GM18870 (cell line): ENCODE data around the gene ITGB7.

ENCODE experiments used
- ATAC-seq: cut with Tn5 transposase; IDR thresholded peaks from one replicate; pipeline ENCODE4 v1.9.1; 2021; ENCODE audit warnings: moderate library complexity; ENCODE audit not compliant: unreplicated experiment

Gene ITGB7

DNA sequence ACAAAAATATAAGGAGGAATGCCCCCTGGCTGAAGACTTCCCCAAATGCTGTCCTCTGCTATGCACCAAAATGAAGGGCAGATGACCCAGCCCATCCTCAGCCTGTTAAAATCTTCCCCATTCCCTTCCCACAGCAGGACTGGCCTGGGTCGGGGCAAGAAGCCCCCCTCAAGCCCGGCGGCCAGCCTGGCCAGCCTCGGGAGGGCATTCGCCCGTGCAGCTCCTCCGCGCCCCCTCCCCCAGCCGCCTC is 24.5 kb upstream of the ITGB7 start:
- ATAC-seq = no peak

DNA sequence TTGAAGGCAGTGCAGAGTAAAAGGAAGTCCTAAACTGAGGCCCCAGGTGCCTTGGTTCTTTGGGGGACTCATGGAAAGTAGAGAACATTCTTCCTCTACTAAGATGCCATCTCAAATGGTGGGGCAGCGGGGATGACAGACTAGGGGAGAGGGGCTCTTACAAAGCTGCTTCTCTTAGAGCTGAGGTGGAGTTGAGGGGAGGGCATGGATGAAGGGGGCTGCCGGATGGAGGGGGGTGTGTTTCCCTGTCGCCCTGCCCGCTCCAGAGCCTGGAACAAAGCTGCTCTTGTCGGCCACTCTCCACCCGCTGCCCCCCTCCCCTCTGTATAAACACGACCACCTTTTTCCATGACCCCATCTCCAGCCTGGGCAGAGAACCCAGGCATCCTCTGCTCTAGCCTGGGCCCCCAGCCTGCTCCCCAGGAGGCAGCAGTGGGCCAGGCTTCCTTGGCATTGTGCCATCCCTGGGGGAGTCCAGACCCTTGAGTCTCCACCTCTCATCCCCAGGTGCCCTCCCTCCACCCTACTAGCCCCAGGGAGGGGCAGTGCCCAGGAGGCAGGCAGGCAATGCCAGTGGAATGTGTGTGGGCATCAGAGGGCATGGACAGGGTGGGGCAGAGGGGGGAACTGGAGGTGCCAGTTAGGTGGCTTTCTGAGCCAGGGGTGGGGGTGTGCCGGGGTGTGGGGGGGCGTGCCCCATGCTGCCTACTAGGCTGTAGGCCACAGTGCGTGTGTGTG is 23.2 kb upstream of the ITGB7 start:
- ATAC-seq = no peak

DNA sequence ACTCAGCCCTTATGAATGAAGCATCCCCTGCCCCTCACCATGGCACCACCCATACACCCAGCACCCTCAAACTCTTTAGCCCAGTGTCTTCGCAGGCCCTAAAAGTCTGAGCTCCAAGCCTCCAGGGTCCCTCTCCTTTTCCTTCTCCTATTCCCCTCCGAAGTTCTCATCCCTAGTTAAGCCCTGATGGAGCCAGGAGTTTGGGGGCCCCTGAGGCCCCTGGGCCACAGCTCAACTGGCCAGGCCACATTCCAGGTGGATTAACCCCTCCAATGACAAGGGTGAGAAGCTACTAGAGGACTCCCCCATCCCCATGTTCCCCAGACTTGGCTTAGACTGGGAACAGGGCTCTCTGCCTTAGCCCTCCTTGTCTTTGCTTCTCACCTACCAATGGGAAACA is 22.4 kb upstream of the ITGB7 start:
- no peak for ATAC-seq

DNA sequence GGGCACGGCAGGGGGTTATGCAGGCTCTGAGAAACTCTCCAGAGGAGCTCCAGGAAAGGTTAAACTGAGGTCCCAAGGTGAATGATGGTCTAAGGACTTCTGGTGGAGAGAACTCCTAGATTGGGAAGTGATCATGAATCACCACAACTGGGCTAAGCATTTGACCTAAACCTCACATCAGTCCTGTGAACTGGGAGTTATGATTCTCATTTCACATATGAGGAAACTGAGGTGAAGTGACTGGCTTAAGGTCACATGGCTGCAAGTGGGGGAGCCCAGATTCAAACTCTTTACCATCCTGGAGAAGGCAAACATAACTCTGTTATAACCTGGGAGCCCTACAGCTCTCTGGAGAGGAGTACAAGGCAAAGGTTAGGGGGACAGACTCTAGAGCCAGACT is 20.8 kb upstream of the ITGB7 start:
- ATAC-seq = no peak

DNA sequence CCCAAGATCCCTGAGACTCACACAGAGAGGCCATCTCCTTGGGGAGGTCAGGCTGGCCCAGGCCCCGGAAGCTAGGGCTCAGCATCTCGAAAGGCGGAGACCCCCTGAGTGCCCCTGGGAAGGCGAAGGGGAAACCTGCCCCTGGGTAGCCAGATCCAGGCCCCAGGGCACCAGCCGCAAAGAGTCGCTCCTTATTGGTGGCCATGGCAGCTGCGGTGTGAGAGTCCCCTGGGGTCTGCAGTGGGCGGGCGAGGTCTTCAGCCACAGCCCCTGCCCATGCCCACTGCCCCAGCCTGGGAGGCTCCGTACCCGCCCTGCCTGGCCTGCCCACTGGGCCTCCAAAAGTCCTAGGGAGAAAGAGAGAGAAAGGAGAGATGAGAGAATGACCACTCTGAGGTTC is 20.3 kb upstream of the ITGB7 start:
- no peak for ATAC-seq

DNA sequence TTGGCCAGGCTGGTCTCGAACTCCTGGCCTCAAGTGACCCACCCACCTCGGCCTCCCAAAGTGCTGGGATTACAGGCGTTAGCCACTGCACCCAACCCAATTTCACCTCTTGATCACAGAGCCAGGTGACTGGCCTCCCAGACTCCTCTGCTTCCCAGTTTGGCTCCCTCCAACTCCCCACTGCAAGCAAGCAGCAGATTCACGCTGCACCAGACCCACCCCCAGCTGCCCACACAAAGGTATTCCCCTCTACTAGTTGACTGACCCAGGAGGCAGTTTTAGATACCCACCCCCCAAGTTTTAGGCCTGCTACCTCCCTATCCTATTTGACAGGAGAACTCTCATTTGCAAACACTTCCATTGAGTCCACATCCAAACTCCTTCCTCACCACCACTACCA is 19.8 kb upstream of the ITGB7 start:
- no peak for ATAC-seq

DNA sequence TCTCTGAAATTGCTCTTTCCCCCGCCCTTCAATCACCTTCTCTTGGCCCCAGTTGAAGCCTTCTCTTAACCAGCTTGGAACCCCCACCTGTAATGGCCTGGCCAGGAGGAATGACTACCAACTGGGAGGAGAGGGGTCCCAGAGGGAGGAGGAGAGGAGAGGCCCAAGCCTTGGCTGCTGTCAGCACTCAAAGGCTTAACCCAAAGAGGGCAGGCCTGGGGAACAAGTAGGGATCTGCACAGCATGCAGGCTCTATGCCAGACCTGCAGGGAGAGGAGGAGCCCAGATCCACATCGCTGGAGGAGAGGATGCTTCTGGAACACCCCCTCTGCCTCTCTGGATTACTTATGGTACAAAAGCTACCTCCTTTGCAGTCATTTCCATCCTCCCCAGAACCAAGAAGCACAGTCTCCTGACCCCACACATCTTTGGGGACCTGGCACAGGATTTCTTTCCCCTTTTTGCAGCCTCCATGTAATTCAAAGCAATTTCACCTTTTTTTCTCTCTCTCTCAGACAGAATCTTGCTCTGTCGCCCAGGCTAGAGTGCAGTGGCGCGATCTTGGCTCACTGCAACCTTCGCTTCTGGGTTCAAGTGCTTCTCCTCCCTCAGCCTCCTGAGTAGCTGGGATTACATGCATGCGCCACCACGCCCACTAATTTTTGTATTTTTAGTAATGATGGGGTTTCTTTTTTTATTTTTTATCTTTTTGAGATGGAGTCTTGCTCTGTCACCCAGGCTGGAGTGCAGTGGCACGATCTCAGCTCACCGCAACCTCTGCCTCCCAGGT is 18.8 kb upstream of the ITGB7 start:
- ATAC-seq = no peak

DNA sequence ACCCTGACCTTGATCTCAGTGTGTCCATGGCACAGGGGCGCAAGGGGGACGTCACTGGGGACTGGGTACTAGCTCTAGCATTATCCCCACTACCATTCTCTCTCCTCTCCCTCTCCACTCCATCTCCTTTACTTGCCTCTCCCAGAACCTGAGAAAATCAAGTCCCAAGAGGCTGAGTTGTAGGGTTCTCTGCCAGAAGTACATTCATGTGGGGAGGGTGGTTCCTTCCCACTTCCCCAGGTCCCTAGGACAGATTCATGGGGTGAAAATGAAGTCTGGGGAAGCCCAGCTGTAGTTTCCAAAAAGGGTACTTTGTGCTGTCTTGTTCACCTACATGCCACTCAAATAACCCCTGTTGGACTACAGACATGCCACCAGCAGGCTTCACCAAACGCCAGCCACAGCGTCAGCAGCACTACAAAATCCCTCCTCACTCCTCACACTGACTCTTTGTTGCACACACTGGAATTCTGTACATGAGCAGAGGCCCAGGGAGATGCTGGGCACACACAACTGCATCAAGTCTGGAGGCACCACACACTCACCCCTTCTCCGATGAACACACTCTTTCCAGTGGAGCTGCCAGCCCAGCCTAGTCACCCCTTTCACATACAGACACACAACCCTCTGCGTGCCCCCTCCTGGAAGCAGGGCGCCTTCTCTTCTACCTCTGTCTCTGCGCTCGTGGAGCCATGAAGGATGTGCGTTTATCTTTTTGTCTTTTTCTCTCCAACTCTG is 18.0 kb upstream of the ITGB7 start:
- ATAC-seq = no peak

DNA sequence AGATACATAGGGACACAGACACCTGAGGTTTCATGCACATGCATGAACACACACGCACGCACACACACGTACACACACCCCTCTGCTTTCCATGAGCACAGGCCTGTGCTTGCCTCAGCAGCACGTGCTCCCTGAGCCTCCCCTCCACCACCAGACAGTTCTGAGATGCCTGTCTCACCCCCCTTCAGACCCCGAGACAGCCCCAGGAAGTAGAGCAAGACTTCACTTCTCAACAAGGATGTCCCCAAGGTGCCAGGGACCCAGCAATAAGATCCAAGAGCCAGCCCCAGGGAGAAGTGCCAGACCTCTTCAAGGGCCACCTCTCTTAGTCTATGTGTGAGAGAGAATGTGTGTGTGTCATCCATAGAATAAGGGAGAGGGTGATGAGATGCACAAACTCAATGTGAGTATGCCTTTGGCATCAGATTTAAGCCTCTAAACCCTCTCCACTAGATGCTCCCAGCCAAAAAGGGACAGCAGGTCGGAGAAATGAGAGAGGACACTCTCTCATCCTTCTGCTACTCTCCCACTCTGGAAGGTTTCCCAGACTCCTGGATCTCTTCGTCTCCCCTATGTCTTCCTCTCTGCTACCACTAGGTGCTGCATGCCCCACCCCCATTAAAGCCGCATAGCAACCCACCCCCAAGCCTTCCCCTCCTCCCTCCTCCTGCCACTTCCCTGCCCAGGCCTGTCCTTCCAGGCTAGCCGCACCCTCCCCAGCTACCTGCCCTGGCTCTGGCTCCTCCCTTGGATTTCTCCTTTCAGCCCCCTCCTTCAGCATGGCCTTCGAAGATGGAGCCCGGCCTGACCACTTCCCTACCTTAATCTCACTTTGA is 17.2 kb upstream of the ITGB7 start:
- ATAC-seq = no peak

DNA sequence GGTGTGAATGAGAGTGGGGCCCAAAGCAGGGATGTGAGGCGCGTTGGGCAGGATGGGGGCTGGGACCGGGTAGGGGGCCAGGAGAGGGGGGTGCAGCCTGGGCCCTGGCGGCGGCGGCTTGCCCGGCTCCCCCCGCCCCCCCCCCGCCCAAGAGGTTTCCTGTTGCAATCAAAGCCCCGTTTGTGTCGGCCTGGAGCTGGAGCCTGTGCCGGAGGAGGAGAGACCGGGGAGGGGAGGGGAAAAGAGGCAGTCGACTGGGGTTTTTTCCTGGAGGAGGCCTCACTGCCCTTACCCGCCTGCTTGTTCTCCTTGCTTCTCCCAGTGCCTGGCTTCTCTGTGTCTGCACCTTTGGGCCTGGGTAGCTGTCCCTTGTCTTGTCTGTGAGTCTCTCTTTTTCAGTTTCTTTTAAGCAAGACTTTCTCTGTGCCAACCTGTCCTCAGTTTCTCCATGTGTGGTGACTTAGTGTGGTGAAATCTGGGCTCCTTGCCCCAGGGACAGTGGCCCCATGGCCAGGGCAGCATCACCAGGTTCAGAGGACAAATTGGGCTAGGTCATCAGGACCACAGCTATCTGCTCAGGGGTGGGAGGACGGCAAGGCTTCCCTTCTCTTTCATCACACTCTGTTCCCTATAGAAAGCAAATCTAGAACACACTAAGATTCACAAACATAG is 16.5 kb upstream of the ITGB7 start:
- ATAC-seq = no peak

DNA sequence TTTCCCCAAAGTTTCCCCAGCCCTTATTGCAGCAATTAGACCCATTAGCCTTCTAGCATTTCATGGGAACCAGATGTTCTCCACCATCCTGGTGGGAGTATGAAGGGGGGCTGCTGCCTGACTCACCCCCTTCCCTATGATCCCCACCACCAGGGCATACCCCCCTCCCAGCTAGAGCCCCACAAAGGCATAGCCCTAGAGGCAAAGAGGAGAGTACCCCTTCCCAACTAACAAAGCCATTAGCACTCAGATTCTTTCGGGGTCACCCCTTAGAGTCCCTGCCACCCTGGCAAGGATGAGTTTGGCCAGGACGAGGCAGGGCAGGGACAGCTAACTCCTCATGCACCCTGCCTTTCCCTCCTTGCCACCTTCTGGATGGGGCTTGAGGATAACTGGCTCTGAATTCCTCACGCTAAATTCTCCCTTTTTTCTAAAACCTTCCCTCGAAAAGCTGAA is 15.8 kb upstream of the ITGB7 start:
- ATAC-seq = no peak

DNA sequence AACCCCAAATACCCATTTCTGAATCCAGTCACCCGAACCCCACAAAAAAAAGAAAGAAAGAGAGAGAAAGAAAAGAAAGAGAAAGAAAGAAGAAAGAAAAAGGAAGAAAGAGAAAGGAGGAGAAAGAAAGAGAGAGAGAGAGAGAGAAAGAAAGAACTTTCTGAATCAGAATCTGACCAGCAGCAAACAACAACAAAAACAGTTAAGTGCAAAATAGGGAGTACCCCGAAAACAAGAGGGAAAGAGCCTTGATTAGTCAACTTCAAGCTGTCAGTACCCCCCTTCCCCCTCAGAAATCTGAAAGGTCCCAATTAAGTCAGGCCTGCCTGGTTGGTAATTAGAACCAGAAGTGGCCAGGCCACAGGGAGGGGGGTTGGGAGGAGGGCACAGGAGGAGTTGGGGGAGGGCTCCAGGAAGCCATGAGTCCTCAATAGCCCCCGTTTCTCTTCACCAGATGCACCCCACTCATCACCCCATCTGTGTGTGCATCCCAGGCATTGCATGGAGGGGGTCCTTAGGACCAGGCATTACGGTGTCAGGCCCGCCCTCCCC is 15.2 kb upstream of the ITGB7 start:
- ATAC-seq = no peak

DNA sequence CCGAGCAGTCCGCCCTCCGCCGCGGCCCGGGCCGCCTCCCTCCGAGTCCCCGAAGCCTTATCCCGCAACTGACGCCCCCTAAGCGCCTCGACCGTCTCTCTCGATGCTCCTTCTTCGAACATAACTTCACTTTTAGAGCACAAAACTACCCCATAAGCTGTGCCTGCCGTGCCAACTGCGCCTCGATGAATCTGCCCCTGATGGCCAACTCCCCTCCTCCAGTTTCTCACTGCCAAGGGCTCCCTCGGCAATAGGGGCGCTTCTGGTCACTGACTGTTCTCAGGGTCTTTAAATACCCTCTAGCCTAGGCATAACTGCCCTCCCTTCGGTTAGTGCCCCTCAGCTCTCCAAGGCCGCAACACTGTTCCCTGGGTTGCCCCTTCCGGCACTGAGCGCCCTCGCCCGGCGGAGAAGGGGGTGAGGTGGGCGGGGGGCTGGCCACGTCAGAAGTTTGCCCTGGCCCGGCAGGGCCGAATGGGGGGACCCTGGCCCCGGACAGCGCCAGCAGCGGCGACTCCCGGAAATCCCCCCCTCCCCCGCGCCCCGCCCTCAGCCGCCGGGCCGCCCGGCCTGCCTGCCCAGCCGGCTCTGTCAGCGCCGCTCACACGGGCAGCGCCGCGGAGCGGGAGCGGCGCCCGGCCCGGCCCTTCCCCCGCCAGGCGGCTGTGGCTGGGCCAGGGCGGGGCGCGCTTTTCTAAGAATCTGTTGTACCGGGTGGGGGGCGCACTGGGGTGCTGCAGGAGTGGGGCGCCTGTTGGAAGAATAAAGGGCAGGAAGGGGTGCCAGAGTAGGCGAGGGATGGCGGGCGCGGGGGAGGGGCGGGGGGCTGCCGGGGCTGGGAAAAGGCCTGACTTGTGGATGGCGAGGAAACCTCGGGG is 14.4 kb upstream of the ITGB7 start:
- no peak for ATAC-seq

DNA sequence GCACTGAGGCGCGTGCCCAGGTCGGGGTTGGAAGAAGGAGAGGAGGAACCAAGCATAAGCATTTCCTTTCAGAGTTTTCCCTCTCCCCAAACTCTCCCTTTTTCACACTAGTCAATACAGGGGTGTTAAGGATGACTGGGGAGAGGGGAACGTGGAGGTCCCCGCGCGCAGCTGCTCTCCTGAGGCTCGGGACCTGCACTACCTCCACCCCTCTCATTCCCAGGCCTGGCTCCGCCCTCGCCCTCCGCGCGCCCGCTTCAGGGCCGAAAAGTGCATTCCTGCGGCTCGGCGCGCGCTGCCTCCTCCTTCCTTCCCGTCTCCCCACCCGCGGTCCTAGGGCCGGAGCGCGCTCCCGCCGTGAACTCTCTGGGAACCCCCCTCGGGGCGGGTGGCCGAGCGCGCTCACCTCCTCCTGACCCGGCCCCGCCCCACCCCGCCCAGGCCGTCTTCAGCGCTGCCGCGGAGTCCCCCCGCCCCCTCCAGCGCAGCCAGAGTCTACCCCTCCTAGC is 13.7 kb upstream of the ITGB7 start:
- no peak for ATAC-seq

DNA sequence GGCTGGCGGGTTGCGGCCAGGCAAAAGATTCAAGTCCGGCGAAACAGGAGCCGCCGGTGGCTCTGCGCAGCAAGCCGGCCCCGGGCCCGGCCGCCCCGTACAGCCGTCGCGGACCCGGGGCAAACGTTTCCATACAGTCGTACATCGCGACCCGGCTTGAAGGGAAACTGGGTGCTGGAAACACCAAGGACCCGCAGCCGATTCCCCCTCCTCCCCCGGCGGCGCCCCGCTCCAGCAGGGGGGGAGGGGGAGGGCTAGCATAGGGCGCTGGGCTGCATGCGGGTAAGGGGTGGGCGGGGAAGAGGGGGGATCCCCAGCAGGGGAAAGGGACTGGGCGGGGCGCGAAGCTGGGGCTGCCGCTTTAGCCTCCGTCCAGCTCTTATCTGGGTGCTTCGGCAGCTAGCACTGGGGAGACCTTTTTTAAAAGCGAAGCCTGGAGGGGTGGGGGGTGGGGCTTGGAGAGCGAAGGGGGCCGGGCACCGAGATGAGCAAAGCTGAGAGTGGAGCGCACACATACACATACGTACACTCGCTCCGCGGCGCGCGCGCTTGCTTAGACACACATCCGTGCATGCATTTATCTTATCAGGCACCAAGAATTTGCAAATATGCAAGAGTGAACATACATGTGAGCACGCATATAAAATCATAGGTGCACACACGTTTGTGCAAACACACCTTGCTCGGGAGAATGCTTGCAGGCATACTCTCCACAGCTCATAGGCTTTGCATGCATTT is 13.1 kb upstream of the ITGB7 start:
- no peak for ATAC-seq

DNA sequence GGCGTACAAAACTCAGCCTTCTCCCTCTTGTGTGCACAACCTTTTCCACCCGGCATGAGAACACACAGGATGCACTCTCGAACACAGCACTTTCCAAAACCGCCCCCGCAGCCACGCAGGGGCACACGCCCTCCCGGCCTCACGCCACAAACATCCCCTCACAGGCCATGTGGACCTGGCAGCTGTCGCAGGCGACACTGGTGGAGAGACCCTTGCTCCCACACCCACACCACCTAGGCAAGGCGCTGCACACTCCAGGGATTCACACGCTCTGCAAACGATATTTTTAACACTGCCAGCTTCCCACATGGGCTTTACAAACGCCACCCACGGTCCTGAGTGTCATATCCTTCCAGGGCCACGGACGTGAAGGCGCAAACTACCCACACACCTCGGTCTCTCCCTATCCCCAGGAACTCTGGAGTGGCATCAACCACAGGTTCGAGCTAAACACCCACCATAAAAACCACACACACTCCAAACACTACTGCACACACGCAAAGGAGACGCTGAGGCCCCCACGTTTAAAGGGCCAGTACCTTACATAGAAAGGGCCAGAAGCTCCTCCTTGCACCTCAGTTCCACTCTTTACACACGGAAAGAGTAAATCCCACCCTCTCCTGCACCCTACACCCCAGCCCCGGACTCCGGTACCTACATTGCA is 12.4 kb upstream of the ITGB7 start:
- no peak for ATAC-seq

DNA sequence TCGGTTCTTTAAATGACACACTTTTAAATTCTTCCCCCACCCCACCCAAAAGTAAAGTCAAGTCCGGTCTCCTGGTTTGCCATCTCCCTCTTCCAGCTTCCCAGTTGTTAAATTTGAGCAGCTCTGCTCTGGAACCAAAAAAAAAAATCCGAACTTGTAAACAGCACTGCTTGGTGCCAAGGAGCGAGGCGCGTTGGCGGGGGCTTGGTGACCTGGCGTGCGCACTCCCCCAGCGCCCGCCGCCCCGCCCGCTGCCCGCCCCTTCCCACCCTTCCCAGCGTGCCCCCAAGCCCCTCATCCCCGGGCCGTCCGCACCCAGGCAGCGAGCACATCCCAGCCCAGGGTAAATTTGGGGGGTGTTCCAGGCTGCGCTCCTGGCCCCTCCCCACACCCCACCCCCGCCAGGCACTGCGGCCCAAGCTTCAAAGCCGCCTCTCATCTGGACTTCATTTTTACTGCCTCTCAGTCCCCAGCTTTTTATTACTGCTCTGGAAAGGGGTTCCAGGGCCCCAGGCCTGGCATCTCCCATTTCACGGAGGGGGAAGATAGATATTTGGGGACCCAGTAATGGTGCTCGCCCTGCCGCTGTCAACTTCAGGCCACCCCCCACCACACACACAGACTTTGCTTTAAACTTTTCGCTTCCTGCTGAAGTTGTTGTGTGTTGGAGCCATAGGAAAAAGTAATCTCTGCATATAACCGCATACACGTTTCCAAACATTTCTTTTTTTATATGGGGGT is 11.7 kb upstream of the ITGB7 start:
- ATAC-seq = no peak
